ENCODE data around the gene ALK. TPM values are rescaled to one million over a fixed set of nuclear protein-coding genes. Genes with fewer than 3 reads are reported as not detected.

ALK gene
- total and polyA plus RNA-seq, 2 experiments from 2014 or later, result 0.35 TPM; not detected in 1

DNA sequence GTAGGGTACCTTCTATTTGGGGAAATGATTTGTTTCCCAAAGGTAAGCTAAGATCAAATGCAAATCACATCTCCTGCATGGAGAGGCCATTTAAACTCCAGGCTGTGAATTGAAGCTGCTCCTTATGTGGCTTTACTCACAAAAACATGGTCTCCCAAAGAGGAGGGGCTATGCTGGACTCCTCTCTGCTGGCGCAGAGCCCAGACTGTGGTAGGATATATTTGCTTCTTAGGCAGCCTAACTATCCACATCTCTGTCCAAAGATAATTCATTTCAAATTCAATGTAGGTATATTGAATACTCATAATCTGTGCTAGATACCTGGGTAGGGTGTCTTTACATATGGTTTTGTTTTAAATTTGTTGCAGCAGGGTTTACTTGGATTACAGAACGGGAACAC lies 358.5 kb downstream of the ALK start (continued):
- TF ChIP-seq, protein P1, sequence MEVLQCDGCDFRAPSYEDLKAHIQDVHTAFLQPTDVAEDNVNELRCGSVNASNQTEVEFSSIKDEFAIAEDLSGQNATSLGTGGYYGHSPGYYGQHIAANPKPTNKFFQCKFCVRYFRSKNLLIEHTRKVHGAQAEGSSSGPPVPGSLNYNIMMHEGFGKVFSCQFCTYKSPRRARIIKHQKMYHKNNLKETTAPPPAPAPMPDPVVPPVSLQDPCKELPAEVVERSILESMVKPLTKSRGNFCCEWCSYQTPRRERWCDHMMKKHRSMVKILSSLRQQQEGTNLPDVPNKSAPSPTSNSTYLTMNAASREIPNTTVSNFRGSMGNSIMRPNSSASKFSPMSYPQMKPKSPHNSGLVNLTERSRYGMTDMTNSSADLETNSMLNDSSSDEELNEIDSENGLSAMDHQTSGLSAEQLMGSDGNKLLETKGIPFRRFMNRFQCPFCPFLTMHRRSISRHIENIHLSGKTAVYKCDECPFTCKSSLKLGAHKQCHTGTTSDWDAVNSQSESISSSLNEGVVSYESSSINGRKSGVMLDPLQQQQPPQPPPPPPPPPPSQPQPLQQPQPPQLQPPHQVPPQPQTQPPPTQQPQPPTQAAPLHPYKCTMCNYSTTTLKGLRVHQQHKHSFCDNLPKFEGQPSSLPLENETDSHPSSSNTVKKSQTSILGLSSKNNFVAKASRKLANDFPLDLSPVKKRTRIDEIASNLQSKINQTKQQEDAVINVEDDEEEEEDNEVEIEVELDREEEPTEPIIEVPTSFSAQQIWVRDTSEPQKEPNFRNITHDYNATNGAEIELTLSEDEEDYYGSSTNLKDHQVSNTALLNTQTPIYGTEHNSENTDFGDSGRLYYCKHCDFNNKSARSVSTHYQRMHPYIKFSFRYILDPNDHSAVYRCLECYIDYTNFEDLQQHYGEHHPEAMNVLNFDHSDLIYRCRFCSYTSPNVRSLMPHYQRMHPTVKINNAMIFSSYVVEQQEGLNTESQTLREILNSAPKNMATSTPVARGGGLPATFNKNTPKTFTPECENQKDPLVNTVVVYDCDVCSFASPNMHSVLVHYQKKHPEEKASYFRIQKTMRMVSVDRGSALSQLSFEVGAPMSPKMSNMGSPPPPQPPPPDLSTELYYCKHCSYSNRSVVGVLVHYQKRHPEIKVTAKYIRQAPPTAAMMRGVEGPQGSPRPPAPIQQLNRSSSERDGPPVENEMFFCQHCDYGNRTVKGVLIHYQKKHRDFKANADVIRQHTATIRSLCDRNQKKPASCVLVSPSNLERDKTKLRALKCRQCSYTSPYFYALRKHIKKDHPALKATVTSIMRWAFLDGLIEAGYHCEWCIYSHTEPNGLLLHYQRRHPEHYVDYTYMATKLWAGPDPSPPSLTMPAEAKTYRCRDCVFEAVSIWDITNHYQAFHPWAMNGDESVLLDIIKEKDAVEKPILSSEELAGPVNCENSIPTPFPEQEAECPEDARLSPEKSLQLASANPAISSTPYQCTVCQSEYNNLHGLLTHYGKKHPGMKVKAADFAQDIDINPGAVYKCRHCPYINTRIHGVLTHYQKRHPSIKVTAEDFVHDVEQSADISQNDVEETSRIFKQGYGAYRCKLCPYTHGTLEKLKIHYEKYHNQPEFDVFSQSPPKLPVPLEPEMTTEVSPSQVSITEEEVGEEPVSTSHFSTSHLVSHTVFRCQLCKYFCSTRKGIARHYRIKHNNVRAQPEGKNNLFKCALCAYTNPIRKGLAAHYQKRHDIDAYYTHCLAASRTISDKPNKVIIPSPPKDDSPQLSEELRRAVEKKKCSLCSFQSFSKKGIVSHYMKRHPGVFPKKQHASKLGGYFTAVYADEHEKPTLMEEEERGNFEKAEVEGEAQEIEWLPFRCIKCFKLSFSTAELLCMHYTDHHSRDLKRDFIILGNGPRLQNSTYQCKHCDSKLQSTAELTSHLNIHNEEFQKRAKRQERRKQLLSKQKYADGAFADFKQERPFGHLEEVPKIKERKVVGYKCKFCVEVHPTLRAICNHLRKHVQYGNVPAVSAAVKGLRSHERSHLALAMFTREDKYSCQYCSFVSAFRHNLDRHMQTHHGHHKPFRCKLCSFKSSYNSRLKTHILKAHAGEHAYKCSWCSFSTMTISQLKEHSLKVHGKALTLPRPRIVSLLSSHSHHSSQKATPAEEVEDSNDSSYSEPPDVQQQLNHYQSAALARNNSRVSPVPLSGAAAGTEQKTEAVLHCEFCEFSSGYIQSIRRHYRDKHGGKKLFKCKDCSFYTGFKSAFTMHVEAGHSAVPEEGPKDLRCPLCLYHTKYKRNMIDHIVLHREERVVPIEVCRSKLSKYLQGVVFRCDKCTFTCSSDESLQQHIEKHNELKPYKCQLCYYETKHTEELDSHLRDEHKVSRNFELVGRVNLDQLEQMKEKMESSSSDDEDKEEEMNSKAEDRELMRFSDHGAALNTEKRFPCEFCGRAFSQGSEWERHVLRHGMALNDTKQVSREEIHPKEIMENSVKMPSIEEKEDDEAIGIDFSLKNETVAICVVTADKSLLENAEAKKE (CRISPR knock-in tag; IDR thresholded peaks at IDR 0.05), result no peak
- no peak for TF ChIP-seq EZH2 (IDR thresholded peaks at IDR 0.05; ENCODE audit: low read depth, unreplicated experiment)
- TF ChIP-seq JUNB (IDR thresholded peaks at IDR 0.05; ENCODE audit: unreplicated experiment), result no peak
- no peak for TF ChIP-seq EZH2phosphoT487 (IDR thresholded peaks at IDR 0.05; ENCODE audit: unreplicated experiment)

DNA sequence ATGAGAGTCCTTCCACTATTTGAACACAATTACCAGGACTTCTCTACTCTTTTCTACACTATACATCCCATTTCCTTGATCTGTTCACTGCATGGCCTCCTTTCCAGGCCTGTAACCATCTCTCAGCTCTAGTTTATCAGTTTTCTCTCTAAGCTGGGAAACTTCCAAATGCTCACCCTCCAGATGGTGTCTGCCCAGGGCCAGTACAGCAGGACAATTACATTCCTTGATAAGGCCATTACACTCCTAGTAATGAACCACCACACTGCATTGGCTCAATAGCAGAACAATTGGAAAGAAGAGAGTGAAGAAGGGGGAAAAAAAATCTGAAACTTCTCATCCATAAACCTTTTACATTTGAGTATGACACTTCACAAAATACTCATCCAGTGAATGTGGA lies 359.1 kb downstream of the ALK start:
- Histone ChIP-seq H3K4me3 (no peak overlapping the region), H3K36me3 (ENCODE audit: insufficient read depth) (no peaks in the 10 kb centered on the region), H3K9me2 (ENCODE audit: insufficient read depth) (no peaks in the 10 kb centered on the region; the same call in 1 of the 2 replicates), H4K20me1 (replicated peaks; ENCODE audit: insufficient read depth) (no peaks in the 10 kb centered on the region), H2AFZ (no peak overlapping the region), H3K4me2 (no peak overlapping the region), H3F3A (replicated peaks; ENCODE audit: low read depth) (no peaks in the 10 kb centered on the region), H3K79me2 (replicated peaks; ENCODE audit: insufficient read depth) (no peaks in the 10 kb centered on the region), H3K27ac (ENCODE audit: low read depth) (no peak overlapping the region), H3K4me1 (ENCODE audit: insufficient read depth) (no peaks in the 10 kb centered on the region), H3K27me3 (ENCODE audit: insufficient read depth) (no peaks in the 10 kb centered on the region)
- Mint-ChIP-seq H3K27ac (no peak overlapping the region), H3K36me3 (ENCODE audit: low read depth) (no peaks in the 10 kb centered on the region), H3K27me3 (ENCODE audit: insufficient read depth, low read depth, poor library complexity) (peaks cover 4% of the 10 kb centered on the region), H3K4me1 (no peaks in the 10 kb centered on the region), H3K9me3 (no peaks in the 10 kb centered on the region; the same call in 2 of the 3 replicates), H3K4me3 (no peak overlapping the region)
- no peak for ATAC-seq
- DNase-seq (ENCODE audit: low spot score), result no peak
- TF ChIP-seq EZH2phosphoT487 (IDR thresholded peaks at IDR 0.05; ENCODE audit: unreplicated experiment), result no peak
- TF ChIP-seq, protein P1 (CRISPR knock-in tag; IDR thresholded peaks at IDR 0.05), result no peak
- no peak for TF ChIP-seq POLR2AphosphoS5 (IDR thresholded peaks at IDR 0.05; ENCODE audit: low read depth)
- TF ChIP-seq, protein P2, sequence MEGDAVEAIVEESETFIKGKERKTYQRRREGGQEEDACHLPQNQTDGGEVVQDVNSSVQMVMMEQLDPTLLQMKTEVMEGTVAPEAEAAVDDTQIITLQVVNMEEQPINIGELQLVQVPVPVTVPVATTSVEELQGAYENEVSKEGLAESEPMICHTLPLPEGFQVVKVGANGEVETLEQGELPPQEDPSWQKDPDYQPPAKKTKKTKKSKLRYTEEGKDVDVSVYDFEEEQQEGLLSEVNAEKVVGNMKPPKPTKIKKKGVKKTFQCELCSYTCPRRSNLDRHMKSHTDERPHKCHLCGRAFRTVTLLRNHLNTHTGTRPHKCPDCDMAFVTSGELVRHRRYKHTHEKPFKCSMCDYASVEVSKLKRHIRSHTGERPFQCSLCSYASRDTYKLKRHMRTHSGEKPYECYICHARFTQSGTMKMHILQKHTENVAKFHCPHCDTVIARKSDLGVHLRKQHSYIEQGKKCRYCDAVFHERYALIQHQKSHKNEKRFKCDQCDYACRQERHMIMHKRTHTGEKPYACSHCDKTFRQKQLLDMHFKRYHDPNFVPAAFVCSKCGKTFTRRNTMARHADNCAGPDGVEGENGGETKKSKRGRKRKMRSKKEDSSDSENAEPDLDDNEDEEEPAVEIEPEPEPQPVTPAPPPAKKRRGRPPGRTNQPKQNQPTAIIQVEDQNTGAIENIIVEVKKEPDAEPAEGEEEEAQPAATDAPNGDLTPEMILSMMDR (conservative IDR thresholded peaks at IDR 0.05; ENCODE audit: low read depth in 2 of 2), result no peak
- TF ChIP-seq JUNB (IDR thresholded peaks at IDR 0.05; ENCODE audit: unreplicated experiment), result no peak
- TF ChIP-seq ZNF331 (CRISPR knock-in tag; IDR thresholded peaks at IDR 0.05; ENCODE audit: low read depth), result no peak
- no peak for TF ChIP-seq CREB1 (CRISPR knock-in tag; IDR thresholded peaks at IDR 0.05; ENCODE audit: low read depth)
